Keratinocyte (primary cell): Measurements from ENCODE around the gene CASZ1. TPM values are rescaled to one million over a fixed set of nuclear protein-coding genes. Genes with fewer than 3 reads are reported as not detected.

Experiments used
- DNase-seq: peaks from one replicate; pipeline ENCODE4 v3.0.0-alpha.2; 2011; ENCODE audit warnings: low read depth, missing footprints, low spot score
- FAIRE-seq: peaks from 2 replicates; lab custom pipeline; 2011; peaks lifted over from hg19 to GRCh38; lab: Jason Lieb, UNC
- H2AFZ ChIP-seq: 2 replicates; pipeline ENCODE4 v1.6.0; 2012; ENCODE audit warnings: low read length, control low read depth, inconsistent platforms; ENCODE audit not compliant: control insufficient read depth
- H3K27ac ChIP-seq: 2 replicates; pipeline ENCODE4 v1.5.1; 2011; ENCODE audit warnings: low read length; ENCODE audit not compliant: control insufficient read depth, insufficient read depth
- H3K27me3 ChIP-seq: 3 replicates; pipeline ENCODE4 v1.6.0; 2011; ENCODE audit warnings: low read length; ENCODE audit not compliant: control insufficient read depth, insufficient read depth; ENCODE audit errors: extremely low read depth
- H3K36me3 ChIP-seq, 2 experiments: 2 replicates in 1 of 2; 3 replicates in 1 of 2; pipeline ENCODE4 v1.5.1; 2011; ENCODE audit warnings: low read length in 2 of 2, mild to moderate bottlenecking in 1 of 2; ENCODE audit not compliant: control insufficient read depth in 2 of 2, insufficient read depth in 2 of 2; ENCODE audit errors: extremely low read depth in 1 of 2
- H3K4me1 ChIP-seq: 3 replicates; pipeline ENCODE4 v1.5.1; 2011; ENCODE audit warnings: low read length; ENCODE audit not compliant: control insufficient read depth, insufficient read depth; ENCODE audit errors: extremely low read depth
- H3K4me2 ChIP-seq: 3 replicates; pipeline ENCODE4 v1.6.0; 2011; ENCODE audit warnings: low read depth, low read length; ENCODE audit not compliant: control insufficient read depth, insufficient read depth; ENCODE audit errors: extremely low read depth
- H3K4me3 ChIP-seq, 3 experiments: fragments of 200-600 bp in 1 of 3; sonication (generic) in 1 of 3; 2 replicates in 2 of 3; 3 replicates in 1 of 3; pipeline ENCODE4 v1.5.1; 2011 to 2016; ENCODE audit warnings: low read length in 3 of 3, mild to moderate bottlenecking in 3 of 3, control low read depth in 2 of 3, inconsistent platforms in 1 of 3, low read depth in 1 of 3, mixed read lengths in 1 of 3, mixed run types in 1 of 3, moderate library complexity in 1 of 3; ENCODE audit not compliant: control insufficient read depth in 2 of 3, insufficient read depth in 2 of 3; ENCODE audit errors: extremely low read depth in 1 of 3
- H3K79me2 ChIP-seq: 2 replicates; pipeline ENCODE4 v1.6.0; 2012; ENCODE audit warnings: low read length; ENCODE audit not compliant: control insufficient read depth, insufficient read depth
- H3K9ac ChIP-seq: 3 replicates; pipeline ENCODE4 v1.6.0; 2011; ENCODE audit warnings: low read length; ENCODE audit not compliant: control insufficient read depth, insufficient read depth; ENCODE audit errors: extremely low read depth
- H3K9me1 ChIP-seq: 3 replicates; pipeline ENCODE4 v1.6.0; 2011; ENCODE audit warnings: low read length; ENCODE audit not compliant: control insufficient read depth, insufficient read depth; ENCODE audit errors: extremely low read depth
- H3K9me3 ChIP-seq: 2 replicates; pipeline ENCODE4 v1.5.1; 2012; ENCODE audit warnings: low read depth, low read length; ENCODE audit not compliant: control insufficient read depth
- H4K20me1 ChIP-seq: 3 replicates; pipeline ENCODE4 v1.6.0; 2011; ENCODE audit warnings: low read length; ENCODE audit not compliant: control insufficient read depth, insufficient read depth; ENCODE audit errors: extremely low read depth
- EZH2 ChIP-seq: IDR thresholded peaks from one replicate; pipeline ENCODE4 v1.6.1; 2012; ENCODE audit warnings: inconsistent platforms, mild to moderate bottlenecking, low read length, moderate library complexity
- dilution Hi-C: fragments of 300-500 bp; cut with MboI; formaldehyde crosslinking; loops from one replicate; pipeline ENCODE4 v1.7.0; 2020; ENCODE audit warnings: low sequenced_read_pairs; ENCODE audit not compliant: extremely low pct_ligation_motif_present
- polyA plus RNA-seq, 5 experiments: library from polyadenylated mRNA; depleted of rRNA in 3 of 5; stranded (reverse) in 3 of 5; stranded (forward) in 1 of 5; unstranded in 1 of 5; fragments of >200 nt; gene quantifications; 1 replicate in 1 of 5; 2 replicates in 3 of 5; 3 replicates in 1 of 5; pipeline versions ENCODE4 v1.2.1 to v1.2.3, GENCODE V29; 2011 to 2012; ENCODE audit warnings: missing spikeins in 2 of 5, low read depth in 1 of 5, low replicate concordance in 1 of 5
- TF ChIP-seq, protein P1 (sequence below), 3 experiments: IDR thresholded peaks in 1 of 3; conservative IDR thresholded peaks in 1 of 3; optimal IDR thresholded peaks in 1 of 3; 2 replicates in 2 of 3; 3 replicates in 1 of 3; pipeline versions ENCODE3 to v1.5.1; 2011; ENCODE audit warnings: low read length in 3 of 3, mild to moderate bottlenecking in 3 of 3, moderate library complexity in 2 of 3, control low read depth in 1 of 3, inconsistent platforms in 1 of 3; ENCODE audit not compliant: insufficient read depth in 2 of 3; ENCODE audit errors: extremely low read depth in 1 of 3

Gene CASZ1
- polyA plus RNA-seq, 1 donor (not counting 4 experiments of a cell fraction or from before 2014, with no cell fraction given), result 2.8 TPM

DNA sequence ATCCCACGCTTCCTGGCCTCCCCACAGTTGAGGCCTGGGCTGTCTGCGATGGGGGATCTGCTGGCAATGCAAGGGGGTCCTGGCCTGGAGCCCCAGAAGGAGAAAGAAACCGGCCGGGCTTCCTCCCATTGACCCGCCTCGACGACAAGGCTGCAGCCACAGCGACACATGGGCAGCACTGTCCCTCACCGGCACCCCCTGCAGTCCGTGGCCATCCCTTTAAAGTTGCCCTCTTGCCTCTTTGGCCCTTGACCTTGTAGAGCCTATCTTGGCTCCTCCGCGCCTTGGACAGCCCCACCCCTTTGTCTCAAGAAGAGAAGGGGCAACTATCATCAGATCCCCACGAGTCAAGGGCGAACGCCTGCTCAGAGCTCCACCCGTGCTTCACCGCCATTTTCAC, 106.0 kb downstream of the CASZ1 start:
- FAIRE-seq, result no peak
- H2AFZ ChIP-seq, result no peak overlapping the region
- H3K27me3 ChIP-seq, result no peaks in the 10 kb centered on the region
- no peak overlapping the region for H3K4me3 ChIP-seq
- no peaks in the 10 kb centered on the region for H3K9me3 ChIP-seq
- H3K36me3 ChIP-seq, result peaks cover 0 to 7% of the 10 kb centered on the region in 2 experiments
- H3K4me2 ChIP-seq, result no peak overlapping the region
- H3K9ac ChIP-seq, result no peak overlapping the region
- H3K9me1 ChIP-seq, result no peaks in the 10 kb centered on the region
- no peaks in the 10 kb centered on the region for H4K20me1 ChIP-seq
- H3K79me2 ChIP-seq, result peaks cover 2% of the 10 kb centered on the region
- dilution Hi-C loops, result no loop called here
- TF ChIP-seq EZH2, result no peak
- TF ChIP-seq, protein P1, sequence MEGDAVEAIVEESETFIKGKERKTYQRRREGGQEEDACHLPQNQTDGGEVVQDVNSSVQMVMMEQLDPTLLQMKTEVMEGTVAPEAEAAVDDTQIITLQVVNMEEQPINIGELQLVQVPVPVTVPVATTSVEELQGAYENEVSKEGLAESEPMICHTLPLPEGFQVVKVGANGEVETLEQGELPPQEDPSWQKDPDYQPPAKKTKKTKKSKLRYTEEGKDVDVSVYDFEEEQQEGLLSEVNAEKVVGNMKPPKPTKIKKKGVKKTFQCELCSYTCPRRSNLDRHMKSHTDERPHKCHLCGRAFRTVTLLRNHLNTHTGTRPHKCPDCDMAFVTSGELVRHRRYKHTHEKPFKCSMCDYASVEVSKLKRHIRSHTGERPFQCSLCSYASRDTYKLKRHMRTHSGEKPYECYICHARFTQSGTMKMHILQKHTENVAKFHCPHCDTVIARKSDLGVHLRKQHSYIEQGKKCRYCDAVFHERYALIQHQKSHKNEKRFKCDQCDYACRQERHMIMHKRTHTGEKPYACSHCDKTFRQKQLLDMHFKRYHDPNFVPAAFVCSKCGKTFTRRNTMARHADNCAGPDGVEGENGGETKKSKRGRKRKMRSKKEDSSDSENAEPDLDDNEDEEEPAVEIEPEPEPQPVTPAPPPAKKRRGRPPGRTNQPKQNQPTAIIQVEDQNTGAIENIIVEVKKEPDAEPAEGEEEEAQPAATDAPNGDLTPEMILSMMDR (optimal IDR thresholded peaks at IDR 0.05 in 1 of 3, IDR thresholded peaks at IDR 0.05 in 1 of 3, conservative IDR thresholded peaks at IDR 0.05 in 1 of 3; ENCODE audit: extremely low read depth in 1 of 3, insufficient read depth in 2 of 3, low read length in 3 of 3), result peak in 2 of 3 experiments; percentile 10 to 48
- H3K4me1 ChIP-seq, result peaks cover 16% of the 10 kb centered on the region
- H3K27ac ChIP-seq, result no peak overlapping the region
- no peak for DNase-seq

DNA sequence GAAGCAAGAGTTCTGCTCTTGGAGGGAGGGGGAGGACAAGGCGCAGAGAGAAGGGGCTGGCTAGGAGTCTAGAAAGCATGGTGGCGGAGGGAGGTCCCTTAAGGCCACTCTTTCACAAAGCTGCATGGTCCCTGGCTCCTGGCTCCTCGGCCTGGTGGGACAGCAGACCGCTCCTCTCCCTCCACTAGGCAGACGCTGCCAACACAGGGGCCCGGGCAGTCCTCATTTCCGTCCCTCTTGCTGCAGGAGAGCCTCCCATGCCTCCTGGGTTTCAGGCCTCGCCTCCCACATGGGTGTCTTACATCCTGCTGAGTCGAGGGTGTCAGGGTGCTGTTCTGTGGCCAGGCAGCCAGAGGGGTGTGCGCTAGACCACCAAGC, 108.0 kb downstream of the CASZ1 start:
- H3K4me2 ChIP-seq, result no peak overlapping the region
- no peaks in the 10 kb centered on the region for H3K9me3 ChIP-seq
- DNase-seq (no peak), FAIRE-seq (no peak)
- TF ChIP-seq, protein P1 (optimal IDR thresholded peaks at IDR 0.05 in 1 of 3, IDR thresholded peaks at IDR 0.05 in 1 of 3, conservative IDR thresholded peaks at IDR 0.05 in 1 of 3; ENCODE audit: extremely low read depth in 1 of 3, insufficient read depth in 2 of 3, low read length in 3 of 3), result no peak
- no peak for TF ChIP-seq EZH2
- dilution Hi-C loops, result no loop called here
- H3K27me3 ChIP-seq, result no peaks in the 10 kb centered on the region
- H4K20me1 ChIP-seq, result no peaks in the 10 kb centered on the region
- H3K79me2 ChIP-seq, result peaks cover 2% of the 10 kb centered on the region
- H3K9ac ChIP-seq, result no peak overlapping the region
- H3K4me1 ChIP-seq, result peaks cover 13% of the 10 kb centered on the region
- peaks cover 0 to 8% of the 10 kb centered on the region in 2 experiments for H3K36me3 ChIP-seq
- no peaks in the 10 kb centered on the region for H3K9me1 ChIP-seq
- no peak overlapping the region for H3K27ac ChIP-seq
- H3K4me3 ChIP-seq, result no peak overlapping the region
- no peak overlapping the region for H2AFZ ChIP-seq
